ENCODE results near the gene GAK. TPM values are rescaled to one million over a fixed set of nuclear protein-coding genes. Genes with fewer than 3 reads are reported as not detected.

Gene GAK
- total RNA-seq, 1 donor from 2014 or later = 89.1 TPM

DNA sequence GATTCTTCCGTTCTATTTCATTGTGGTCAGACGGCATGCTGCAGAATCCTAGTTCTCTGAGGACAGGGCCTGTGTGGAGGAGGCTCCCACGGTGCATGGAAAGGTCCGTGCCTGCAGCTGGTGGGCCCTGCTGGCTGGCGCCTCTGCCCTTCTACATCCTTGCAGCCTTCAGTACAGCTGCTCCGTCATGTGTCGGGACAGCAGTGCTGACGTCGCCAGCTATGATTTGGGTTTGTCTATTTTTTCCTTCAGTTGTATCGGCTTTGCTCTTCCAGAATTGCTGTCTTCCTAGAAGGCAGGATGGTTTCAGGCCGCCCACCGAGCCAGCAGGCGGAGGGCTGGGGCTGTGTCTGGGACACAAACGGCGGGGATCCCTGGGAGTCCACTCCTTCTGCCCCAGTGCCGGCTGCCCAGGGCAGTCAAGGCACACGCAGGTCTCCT lies 74.1 kb downstream of the GAK start:
- intact Hi-C loops (cut with DNase I) = no loop called here
- Histone ChIP-seq H3K9me3 (no peaks in the 10 kb centered on the region), H3K27ac (no peak overlapping the region), H3K27me3 (no peaks in the 10 kb centered on the region), H3K4me3 (no peak overlapping the region), H3K36me3 (peaks cover 0 to 51% of the 10 kb centered on the region in 2 donors), H3K4me1 (no peaks in the 10 kb centered on the region)
- DNase-seq (ENCODE audit: extremely low spot score in 2 of 2) = no peak
- TF ChIP-seq, protein P1, sequence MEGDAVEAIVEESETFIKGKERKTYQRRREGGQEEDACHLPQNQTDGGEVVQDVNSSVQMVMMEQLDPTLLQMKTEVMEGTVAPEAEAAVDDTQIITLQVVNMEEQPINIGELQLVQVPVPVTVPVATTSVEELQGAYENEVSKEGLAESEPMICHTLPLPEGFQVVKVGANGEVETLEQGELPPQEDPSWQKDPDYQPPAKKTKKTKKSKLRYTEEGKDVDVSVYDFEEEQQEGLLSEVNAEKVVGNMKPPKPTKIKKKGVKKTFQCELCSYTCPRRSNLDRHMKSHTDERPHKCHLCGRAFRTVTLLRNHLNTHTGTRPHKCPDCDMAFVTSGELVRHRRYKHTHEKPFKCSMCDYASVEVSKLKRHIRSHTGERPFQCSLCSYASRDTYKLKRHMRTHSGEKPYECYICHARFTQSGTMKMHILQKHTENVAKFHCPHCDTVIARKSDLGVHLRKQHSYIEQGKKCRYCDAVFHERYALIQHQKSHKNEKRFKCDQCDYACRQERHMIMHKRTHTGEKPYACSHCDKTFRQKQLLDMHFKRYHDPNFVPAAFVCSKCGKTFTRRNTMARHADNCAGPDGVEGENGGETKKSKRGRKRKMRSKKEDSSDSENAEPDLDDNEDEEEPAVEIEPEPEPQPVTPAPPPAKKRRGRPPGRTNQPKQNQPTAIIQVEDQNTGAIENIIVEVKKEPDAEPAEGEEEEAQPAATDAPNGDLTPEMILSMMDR (IDR thresholded peaks at IDR 0.05) = no peak
- TF ChIP-seq POLR2AphosphoS5 (IDR thresholded peaks at IDR 0.05; ENCODE audit: insufficient read depth in 1 of 2, low read depth in 1 of 2) = no peak
- TF ChIP-seq POLR2A (IDR thresholded peaks at IDR 0.05) = no peak

DNA sequence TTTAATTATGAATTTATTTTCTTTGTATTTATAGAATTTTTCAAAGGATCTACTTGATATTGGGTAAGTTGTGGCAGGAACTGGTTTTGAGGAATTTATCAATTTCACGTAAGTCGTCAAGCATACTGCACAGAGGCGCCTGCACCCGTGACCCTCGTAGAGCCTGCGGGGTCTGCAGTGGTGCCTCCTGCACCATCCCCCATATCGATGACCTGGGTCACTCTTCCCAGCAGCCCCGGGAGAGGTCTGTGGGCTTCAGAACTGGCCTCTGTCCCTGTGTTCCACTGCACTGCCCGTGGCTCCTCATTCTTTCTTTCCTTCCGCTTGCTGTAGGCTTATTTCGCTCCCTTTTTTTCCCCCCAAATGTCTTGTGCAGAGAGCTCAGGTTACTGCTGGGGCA lies 74.7 kb downstream of the GAK start:
- H3K4me3 ChIP-seq = no peak overlapping the region
- TF ChIP-seq POLR2A (IDR thresholded peaks at IDR 0.05) (no peak), POLR2AphosphoS5 (IDR thresholded peaks at IDR 0.05; ENCODE audit: insufficient read depth in 1 of 2, low read depth in 1 of 2) (no peak)
- TF ChIP-seq, protein P1 (IDR thresholded peaks at IDR 0.05) = no peak
- H3K27me3 ChIP-seq = no peaks in the 10 kb centered on the region
- no peaks in the 10 kb centered on the region for H3K4me1 ChIP-seq
- no peak for DNase-seq (ENCODE audit: extremely low spot score in 2 of 2)
- intact Hi-C loops (cut with DNase I) = no loop called here
- no peaks in the 10 kb centered on the region for H3K9me3 ChIP-seq
- no peak overlapping the region for H3K27ac ChIP-seq
- peaks cover 0 to 51% of the 10 kb centered on the region in 2 donors for H3K36me3 ChIP-seq

DNA sequence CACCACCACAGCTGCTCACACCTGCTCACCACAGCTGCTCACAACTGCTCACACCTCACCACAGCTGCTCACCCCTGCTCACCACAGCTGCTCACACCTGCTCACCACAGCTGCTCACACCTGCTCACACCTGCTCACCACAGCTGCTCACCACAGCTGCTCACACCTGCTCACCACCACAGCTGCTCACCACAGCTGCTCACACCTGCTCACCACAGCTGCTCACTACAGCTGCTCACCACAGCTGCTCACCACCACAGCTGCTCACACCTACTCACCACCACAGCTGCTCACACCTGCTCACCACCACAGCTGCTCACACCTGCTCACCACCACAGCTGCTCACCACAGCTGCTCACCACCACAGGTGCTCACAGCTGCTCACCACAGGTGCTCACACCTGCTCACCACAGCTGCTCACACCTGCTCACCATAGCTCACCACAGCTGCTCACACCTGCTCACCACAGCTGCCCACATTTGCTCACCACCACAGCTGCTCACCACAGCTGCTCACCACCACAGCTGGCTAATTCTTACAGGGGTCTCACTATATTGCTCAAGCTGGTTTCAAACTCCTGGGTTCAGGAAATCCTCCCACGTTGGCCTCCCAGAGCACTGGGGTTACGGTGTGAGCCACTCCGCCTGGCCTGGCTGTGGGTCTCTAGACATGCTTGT lies 75.8 kb downstream of the GAK start:
- H3K36me3 ChIP-seq = peaks cover 0 to 47% of the 10 kb centered on the region in 2 donors
- H3K27me3 ChIP-seq = no peaks in the 10 kb centered on the region
- no peak for DNase-seq (ENCODE audit: extremely low spot score in 2 of 2)
- TF ChIP-seq, protein P1 (IDR thresholded peaks at IDR 0.05) = no peak
- TF ChIP-seq POLR2AphosphoS5 (IDR thresholded peaks at IDR 0.05; ENCODE audit: insufficient read depth in 1 of 2, low read depth in 1 of 2) = no peak
- TF ChIP-seq POLR2A (IDR thresholded peaks at IDR 0.05) = no peak
- H3K27ac ChIP-seq = no peak overlapping the region
- intact Hi-C loops (cut with DNase I) = no loop called here
- H3K4me3 ChIP-seq = no peak overlapping the region
- H3K4me1 ChIP-seq = no peaks in the 10 kb centered on the region
- no peaks in the 10 kb centered on the region for H3K9me3 ChIP-seq

- H3K27ac ChIP-seq = no peak overlapping the region
- H3K4me3 ChIP-seq = no peak overlapping the region
- H3K36me3 ChIP-seq = peaks cover 0 to 47% of the 10 kb centered on the region in 2 donors
- no peak for TF ChIP-seq POLR2A (IDR thresholded peaks at IDR 0.05)
- TF ChIP-seq, protein P1 (IDR thresholded peaks at IDR 0.05) = no peak
- TF ChIP-seq POLR2AphosphoS5 (IDR thresholded peaks at IDR 0.05; ENCODE audit: insufficient read depth in 1 of 2, low read depth in 1 of 2) = no peak
- no peaks in the 10 kb centered on the region for H3K4me1 ChIP-seq
- no peak for DNase-seq (ENCODE audit: extremely low spot score in 2 of 2)
- intact Hi-C loops (cut with DNase I) = no loop called here
- no peaks in the 10 kb centered on the region for H3K9me3 ChIP-seq
- H3K27me3 ChIP-seq = no peaks in the 10 kb centered on the region
These were observed 76.3 kb downstream of the GAK start for GRCh38 chr4:855880-856224.

DNA sequence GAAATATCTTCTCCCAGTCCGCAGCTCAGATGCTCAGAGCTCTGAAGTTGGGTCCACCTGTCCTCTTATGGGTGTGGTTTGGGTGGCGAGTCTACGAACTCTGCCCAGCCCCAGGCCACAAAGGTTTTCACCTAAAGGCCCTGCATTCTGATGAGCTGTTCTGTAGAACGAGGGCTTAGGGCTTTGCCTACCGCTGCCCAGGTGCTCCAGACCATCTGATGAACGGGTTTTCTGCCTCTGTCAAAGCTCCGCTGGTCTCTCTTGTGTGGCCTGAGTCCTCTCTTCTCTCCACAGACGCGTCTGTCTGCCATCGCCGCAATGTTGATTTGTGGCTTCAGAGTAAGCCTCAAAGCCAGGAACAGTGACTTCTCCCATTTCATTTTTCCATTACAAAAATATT lies 77.8 kb downstream of the GAK start:
- H3K36me3 ChIP-seq = peaks cover 0 to 46% of the 10 kb centered on the region in 2 donors
- H3K4me1 ChIP-seq = no peaks in the 10 kb centered on the region
- no peak overlapping the region for H3K27ac ChIP-seq
- no peaks in the 10 kb centered on the region for H3K27me3 ChIP-seq
- H3K4me3 ChIP-seq = no peak overlapping the region
- no peak for DNase-seq (ENCODE audit: extremely low spot score in 2 of 2)
- TF ChIP-seq POLR2A (IDR thresholded peaks at IDR 0.05) (no peak), POLR2AphosphoS5 (IDR thresholded peaks at IDR 0.05; ENCODE audit: insufficient read depth in 1 of 2, low read depth in 1 of 2) (no peak)
- TF ChIP-seq, protein P1 (IDR thresholded peaks at IDR 0.05) = no peak
- intact Hi-C loops (cut with DNase I) = no loop called here
- H3K9me3 ChIP-seq = no peaks in the 10 kb centered on the region

Measured in vagina (tissue), 2 donors.